Stomach (tissue), 4 donors: Measurements from ENCODE around the gene ACSL6.

Experiments used
- CTCF ChIP-seq, 7 experiments: fragments of 450-650 bp in 4 of 7; fragments of 200-600 bp in 3 of 7; sonication (generic) in 3 of 7; IDR thresholded peaks; one replicate each; pipeline ENCODE4 v1.5.1; 2016 to 2019; ENCODE audit warnings: antibody characterized with exemption in 7 of 7, control low read depth in 2 of 7, mild to moderate bottlenecking in 1 of 7
- EP300 ChIP-seq: sonication (generic); formaldehyde crosslinking; IDR thresholded peaks from one replicate; pipeline ENCODE4 v1.6.1; 2017; ENCODE audit warnings: antibody characterized with exemption
- POLR2AphosphoS5 ChIP-seq, 3 donors: sonication (generic); formaldehyde crosslinking; IDR thresholded peaks; one replicate each; pipeline ENCODE4 v1.6.1; 2016; ENCODE audit warnings: antibody characterized with exemption in 3 of 3

- TF ChIP-seq CTCF (IDR thresholded peaks at IDR 0.05) (no peak), POLR2AphosphoS5 (IDR thresholded peaks at IDR 0.05) (no peak), EP300 (no peak)
These were observed 44.6 kb upstream of the ACSL6 start for GRCh38 chr5:132055808-132056609.
